ENCODE results near the gene RPL32.
A peak's percentile ranks its signal among the peaks of the same experiment; 100 is the strongest.
"Not testable (repeated sequence)": the region's sequence is repeated elsewhere in the genome, so short reads cannot be mapped to it uniquely, and the experiment has no call there.

Gene RPL32

GRCh38 chr3:12841149-12841969 lies at the start of gene RPL32:
TSS of gene RPL32 (minus strand) at chr3:12841565. CDS start at chr3:12840237, 1,328 bp downstream.
- H3K4me1 ChIP-seq, result peaks cover 48% of the 10 kb centered on the region
- peak within 1 kb of the TSS; percentile 100 for H3K9ac ChIP-seq
- peaks cover 49% of the 10 kb centered on the region for H4K20me1 ChIP-seq
- H3K4me2 ChIP-seq, result peak within 1 kb of the TSS; percentile 96
- peak within 1 kb of the TSS; percentile 98 for H3K27ac ChIP-seq
- peak within 1 kb of the TSS; percentile 93 for H3K4me3 ChIP-seq
- TF ChIP-seq Cebpa-rat (IDR thresholded peaks at IDR 0.05), result no peak
- H3K9me3 ChIP-seq, result no peaks in the 10 kb centered on the region
- H3K36me3 ChIP-seq, result peaks cover 43% of the 10 kb centered on the region
- no peaks in the 10 kb centered on the region for H3K27me3 ChIP-seq

GRCh38 chr3:12890610-12891390 lies 49.4 kb upstream of the RPL32 start:
- H3K9me3 ChIP-seq, result no peaks in the 10 kb centered on the region
- H3K4me3 ChIP-seq, result no peak overlapping the region
- no peak for TF ChIP-seq Cebpa-rat (IDR thresholded peaks at IDR 0.05)
- peaks cover 15% of the 10 kb centered on the region for H3K27me3 ChIP-seq
- no peak overlapping the region for H3K4me2 ChIP-seq
- no peaks in the 10 kb centered on the region for H3K36me3 ChIP-seq
- no peak overlapping the region for H3K27ac ChIP-seq
- H4K20me1 ChIP-seq, result peaks cover 13% of the 10 kb centered on the region
- peaks cover 36% of the 10 kb centered on the region for H3K4me1 ChIP-seq
- H3K9ac ChIP-seq, result no peak overlapping the region

- H3K4me2 ChIP-seq, result peak overlapping the region; percentile 65; the same call in 1 of the 2 replicates
- H3K4me3 ChIP-seq, result no peak overlapping the region
- peaks cover 11% of the 10 kb centered on the region for H3K9me3 ChIP-seq
- H4K20me1 ChIP-seq, result no peaks in the 10 kb centered on the region; the same call in 1 of the 2 replicates
- peaks cover 21% of the 10 kb centered on the region for H3K4me1 ChIP-seq
- no peak overlapping the region for H3K27ac ChIP-seq
- no peaks in the 10 kb centered on the region for H3K36me3 ChIP-seq
- no peak overlapping the region for H3K9ac ChIP-seq
- TF ChIP-seq Cebpa-rat (IDR thresholded peaks at IDR 0.05), result no peak
- peaks cover 15% of the 10 kb centered on the region for H3K27me3 ChIP-seq
Measured at GRCh38 chr3:12886736-12887135, 45.4 kb upstream of the RPL32 start.

DNA sequence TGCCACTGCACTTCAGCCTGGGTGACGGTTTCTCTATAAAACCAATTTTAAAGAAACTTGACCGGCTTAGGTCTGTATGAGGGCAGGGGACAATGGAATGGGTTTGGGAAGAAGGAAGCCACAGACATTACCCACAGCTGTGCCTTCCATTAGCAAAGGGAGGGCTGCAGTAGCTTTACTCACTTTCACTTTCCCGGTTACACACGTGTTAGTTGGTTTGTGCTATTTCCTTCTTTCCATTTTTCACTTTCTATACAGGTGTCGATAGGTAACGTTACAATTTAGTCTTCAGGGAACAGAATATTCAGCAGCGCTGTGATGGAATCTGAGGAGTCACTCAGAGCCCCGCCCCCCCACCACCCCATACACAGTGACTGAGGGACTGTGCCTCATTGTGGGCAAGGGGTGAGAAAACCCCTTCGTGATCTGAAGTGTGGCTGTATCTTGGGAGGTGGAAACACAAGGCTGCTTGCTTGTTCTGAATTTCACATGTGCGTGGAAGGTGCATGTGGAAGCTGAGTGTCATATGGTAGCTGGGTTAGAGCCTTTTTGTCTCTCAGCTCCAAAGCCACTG lies 44.8 kb upstream of the RPL32 start:
- H3K36me3 ChIP-seq, result no peaks in the 10 kb centered on the region
- H4K20me1 ChIP-seq, result no peaks in the 10 kb centered on the region; the same call in 1 of the 2 replicates
- no peak for TF ChIP-seq Cebpa-rat (IDR thresholded peaks at IDR 0.05)
- H3K4me1 ChIP-seq, result peaks cover 17% of the 10 kb centered on the region
- H3K27me3 ChIP-seq, result peaks cover 15% of the 10 kb centered on the region
- H3K4me2 ChIP-seq, result peak overlapping the region; percentile 65
- no peak overlapping the region for H3K4me3 ChIP-seq
- H3K9me3 ChIP-seq, result peaks cover 11% of the 10 kb centered on the region
- H3K27ac ChIP-seq, result no peak overlapping the region
- no peak overlapping the region for H3K9ac ChIP-seq

DNA sequence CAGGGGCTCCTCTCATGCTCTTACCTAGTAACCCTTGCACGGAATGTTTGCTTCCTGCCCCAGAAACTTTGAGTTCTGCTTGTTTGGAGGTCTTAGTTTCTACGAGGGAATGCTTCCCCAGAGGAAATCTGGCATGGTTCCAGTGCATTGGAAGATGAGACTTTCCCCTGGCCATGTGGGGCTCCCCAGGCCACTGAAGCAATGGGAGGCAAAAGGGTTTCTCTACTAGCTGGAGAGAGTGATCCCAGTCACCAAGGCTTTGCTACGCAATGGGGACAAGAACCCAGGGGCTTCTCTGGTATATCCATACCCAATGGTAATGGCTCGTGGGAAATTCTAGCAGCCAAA lies 44.2 kb upstream of the RPL32 start:
- peaks cover 11% of the 10 kb centered on the region for H3K9me3 ChIP-seq
- H3K4me2 ChIP-seq, result peak overlapping the region; percentile 65
- no peak overlapping the region for H3K4me3 ChIP-seq
- no peak overlapping the region; the same call in 1 of the 2 replicates for H3K9ac ChIP-seq
- H3K27me3 ChIP-seq, result peaks cover 15% of the 10 kb centered on the region
- no peaks in the 10 kb centered on the region; the same call in 1 of the 2 replicates for H4K20me1 ChIP-seq
- peaks cover 17% of the 10 kb centered on the region for H3K4me1 ChIP-seq
- TF ChIP-seq Cebpa-rat (IDR thresholded peaks at IDR 0.05), result no peak
- no peaks in the 10 kb centered on the region for H3K36me3 ChIP-seq
- no peak overlapping the region for H3K27ac ChIP-seq

GRCh38 chr3:12884790-12885582 lies 43.6 kb upstream of the RPL32 start:
- Histone ChIP-seq H3K36me3 (no peaks in the 10 kb centered on the region), H3K4me2 (no peak overlapping the region), H3K27ac (no peak overlapping the region), H4K20me1 (no peaks in the 10 kb centered on the region; the same call in 1 of the 2 replicates), H3K27me3 (peaks cover 15% of the 10 kb centered on the region), H3K9me3 (peaks cover 11% of the 10 kb centered on the region), H3K4me3 (no peak overlapping the region), H3K4me1 (peaks cover 17% of the 10 kb centered on the region), H3K9ac (no peak overlapping the region; the same call in 1 of the 2 replicates)
- TF ChIP-seq Cebpa-rat (IDR thresholded peaks at IDR 0.05), result no peak

DNA sequence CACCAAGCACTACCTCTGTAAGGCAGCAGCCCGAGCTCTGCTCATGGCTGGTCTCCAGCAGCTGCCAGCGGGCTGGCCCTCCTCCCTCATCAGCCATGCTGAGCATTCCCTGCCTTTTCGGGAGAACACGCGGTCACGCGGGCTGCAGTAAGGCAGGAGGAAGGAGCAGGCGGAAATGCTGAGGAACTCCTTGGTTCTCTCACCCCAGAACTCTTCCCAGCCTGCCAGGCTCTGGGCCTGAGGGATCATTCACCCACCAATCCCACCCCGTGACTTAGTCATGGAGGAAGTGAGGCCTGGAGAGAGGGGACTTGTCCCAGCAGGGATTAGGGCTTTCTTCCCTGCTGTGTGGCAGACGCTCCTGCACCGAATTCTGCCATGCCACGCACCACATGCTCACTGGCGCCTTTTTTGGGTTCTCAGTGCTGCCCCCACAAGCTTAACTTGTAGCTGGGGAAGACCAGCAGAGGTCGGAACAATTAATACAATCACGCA lies 42.9 kb upstream of the RPL32 start:
- Histone ChIP-seq H3K4me1 (peaks cover 17% of the 10 kb centered on the region), H4K20me1 (no peaks in the 10 kb centered on the region; the same call in 1 of the 2 replicates), H3K4me2 (no peak overlapping the region), H3K27ac (no peak overlapping the region), H3K27me3 (peaks cover 8% of the 10 kb centered on the region), H3K9me3 (peaks cover 11% of the 10 kb centered on the region), H3K9ac (no peak overlapping the region), H3K4me3 (no peak overlapping the region), H3K36me3 (no peaks in the 10 kb centered on the region)
- no peak for TF ChIP-seq Cebpa-rat (IDR thresholded peaks at IDR 0.05)

DNA sequence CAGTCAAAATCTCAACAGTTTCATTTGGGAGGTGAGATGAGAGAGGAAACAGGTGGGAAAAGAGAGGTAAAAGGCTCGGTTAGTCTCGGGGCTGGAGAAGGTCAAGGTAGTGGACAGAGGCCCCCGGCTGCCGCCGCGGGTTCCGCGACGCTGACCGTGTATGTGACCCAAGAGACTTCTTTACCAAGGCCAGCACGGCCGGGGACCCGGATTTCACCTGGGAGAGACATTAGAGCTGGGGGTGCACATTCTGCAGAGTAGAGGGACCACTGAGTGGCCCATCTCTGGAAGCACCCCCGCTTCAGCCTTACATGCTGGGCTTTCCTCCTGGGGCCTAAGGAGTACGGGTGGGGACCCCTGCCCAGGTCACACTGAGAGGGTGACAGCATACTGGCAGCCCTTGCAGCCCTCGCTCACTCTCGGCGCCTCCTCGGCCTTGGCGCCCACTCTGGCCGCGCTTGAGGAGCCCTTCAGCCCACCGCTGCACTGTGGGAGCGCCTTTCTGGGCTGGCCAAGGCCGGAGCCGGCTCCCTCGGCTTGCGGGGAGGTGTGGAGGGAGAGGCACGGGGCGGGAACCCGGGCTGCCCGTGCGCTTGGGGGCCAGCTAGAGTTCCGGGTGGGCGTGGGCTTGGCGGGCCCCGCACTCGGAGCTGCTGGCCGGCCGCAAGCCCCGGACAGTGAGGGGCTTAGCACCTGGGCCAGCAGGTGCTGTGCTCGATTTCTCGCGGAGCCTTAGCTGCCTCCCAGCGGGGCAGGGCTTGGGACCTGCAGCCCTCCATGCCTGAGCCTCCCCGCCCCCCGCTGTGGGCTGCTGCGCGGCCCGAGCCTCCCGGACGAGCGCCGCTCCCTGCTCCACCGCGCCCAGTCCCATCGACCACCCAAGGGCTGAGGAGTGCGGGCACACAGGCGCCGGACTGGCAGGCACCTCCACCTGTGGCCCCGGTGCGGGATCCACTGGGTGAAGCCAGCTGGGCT lies 41.3 kb upstream of the RPL32 start:
- Histone ChIP-seq H3K36me3 (no peaks in the 10 kb centered on the region), H4K20me1 (no peaks in the 10 kb centered on the region), H3K9me3 (peaks cover 11% of the 10 kb centered on the region), H3K27me3 (no peaks in the 10 kb centered on the region), H3K4me3 (no peak overlapping the region), H3K27ac (no peak overlapping the region), H3K4me1 (peaks cover 17% of the 10 kb centered on the region), H3K9ac (no peak overlapping the region), H3K4me2 (no peak overlapping the region)
- no peak for TF ChIP-seq Cebpa-rat (IDR thresholded peaks at IDR 0.05)

DNA sequence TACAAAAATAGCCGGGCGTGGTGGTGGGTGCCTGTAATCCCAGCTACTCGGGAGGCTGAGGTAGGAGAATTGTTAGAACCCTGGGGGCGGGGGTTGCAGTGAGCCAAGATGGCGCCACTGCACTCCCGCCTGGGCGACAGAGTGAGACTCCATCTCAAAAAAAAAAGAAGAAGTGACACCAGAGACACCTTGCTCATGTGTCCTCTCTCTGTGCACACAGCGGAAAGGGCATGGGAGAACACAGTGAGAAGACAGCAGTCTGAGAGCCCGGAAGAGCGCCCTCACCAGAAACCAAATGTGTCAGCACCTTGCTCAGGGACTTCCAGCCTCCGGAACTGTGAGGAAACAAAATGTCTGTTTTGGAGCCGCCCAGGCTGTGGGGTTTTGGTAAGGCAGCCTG lies 40.5 kb upstream of the RPL32 start:
- H3K27ac ChIP-seq, H3K4me3 ChIP-seq, H3K4me2 ChIP-seq, H3K36me3 ChIP-seq, H3K9ac ChIP-seq, H4K20me1 ChIP-seq, H3K27me3 ChIP-seq: not testable (repeated sequence)
- Histone ChIP-seq H3K4me1 (peaks cover 17% of the 10 kb centered on the region), H3K9me3 (peaks cover 11% of the 10 kb centered on the region)
